ENCODE data around the gene ZNF282.
"Not testable (repeated sequence)": the region's sequence is repeated elsewhere in the genome, so short reads cannot be mapped to it uniquely, and the experiment has no call there.

Gene ZNF282

GRCh38 chr7:149226840-149227494 lies 31.6 kb downstream of the ZNF282 start:
- H3K27ac Mint-ChIP-seq: no peak overlapping the region
- H3K27me3 Mint-ChIP-seq: no peaks in the 10 kb centered on the region
- peaks cover 5% of the 10 kb centered on the region for H3K36me3 Mint-ChIP-seq
- H3K4me1 Mint-ChIP-seq: peaks cover 3% of the 10 kb centered on the region
- no peaks in the 10 kb centered on the region for H3K9me3 Mint-ChIP-seq
- no peak overlapping the region for H3K4me3 Mint-ChIP-seq

- Mint-ChIP-seq H3K27ac (no peak overlapping the region), H3K36me3 (peaks cover 3% of the 10 kb centered on the region)
These were observed 33.6 kb downstream of the ZNF282 start for GRCh38 chr7:149228831-149229471.

GRCh38 chr7:149229526-149229925 lies 34.2 kb downstream of the ZNF282 start:
- H3K36me3 Mint-ChIP-seq: peaks cover 3% of the 10 kb centered on the region
- H3K27ac Mint-ChIP-seq: peak overlapping the region; percentile 12
- peaks cover 6% of the 10 kb centered on the region for H3K27me3 Mint-ChIP-seq
- no peaks in the 10 kb centered on the region for H3K9me3 Mint-ChIP-seq
- H3K4me1 Mint-ChIP-seq: peaks cover 3% of the 10 kb centered on the region
- H3K4me3 Mint-ChIP-seq: no peak overlapping the region

More at GRCh38 chr7:149228831-149229471, 33.6 kb downstream of the ZNF282 start:
- no peak overlapping the region for H3K4me3 Mint-ChIP-seq
- H3K9me3 Mint-ChIP-seq: no peaks in the 10 kb centered on the region
- peaks cover 3% of the 10 kb centered on the region for H3K4me1 Mint-ChIP-seq
- peaks cover 4% of the 10 kb centered on the region for H3K27me3 Mint-ChIP-seq

GRCh38 chr7:149232362-149232761 lies 37.0 kb downstream of the ZNF282 start:
- peaks cover 3% of the 10 kb centered on the region for H3K4me1 Mint-ChIP-seq
- H3K4me3 Mint-ChIP-seq: no peak overlapping the region
- H3K27me3 Mint-ChIP-seq: peaks cover 6% of the 10 kb centered on the region
- H3K9me3 Mint-ChIP-seq: no peaks in the 10 kb centered on the region
- no peak overlapping the region for H3K27ac Mint-ChIP-seq
- H3K36me3 Mint-ChIP-seq: no peaks in the 10 kb centered on the region

- H3K9me3 Mint-ChIP-seq, H3K27me3 Mint-ChIP-seq, H3K27ac Mint-ChIP-seq, H3K4me1 Mint-ChIP-seq, H3K36me3 Mint-ChIP-seq, H3K4me3 Mint-ChIP-seq: not testable (repeated sequence)
These were observed 38.4 kb downstream of the ZNF282 start for GRCh38 chr7:149233655-149234204.

GRCh38 chr7:149237502-149237901 lies 42.2 kb downstream of the ZNF282 start:
- Mint-ChIP-seq H3K4me3 (no peak overlapping the region), H3K4me1 (peaks cover 29% of the 10 kb centered on the region), H3K36me3 (peaks cover 3% of the 10 kb centered on the region), H3K27me3 (peaks cover 4% of the 10 kb centered on the region), H3K9me3 (no peaks in the 10 kb centered on the region), H3K27ac (no peak overlapping the region)

GRCh38 chr7:149238051-149238450 lies 42.7 kb downstream of the ZNF282 start:
- peak overlapping the region; percentile 79 for H3K4me3 Mint-ChIP-seq
- H3K27ac Mint-ChIP-seq: peak overlapping the region; percentile 73
- no peaks in the 10 kb centered on the region for H3K9me3 Mint-ChIP-seq
- peaks cover 7% of the 10 kb centered on the region for H3K36me3 Mint-ChIP-seq
- H3K4me1 Mint-ChIP-seq: peaks cover 35% of the 10 kb centered on the region
- H3K27me3 Mint-ChIP-seq: peaks cover 3% of the 10 kb centered on the region

- no peaks in the 10 kb centered on the region for H3K9me3 Mint-ChIP-seq
- no peaks in the 10 kb centered on the region for H3K27me3 Mint-ChIP-seq
- H3K4me1 Mint-ChIP-seq: peaks cover 37% of the 10 kb centered on the region
- H3K4me3 Mint-ChIP-seq: peak within 1 kb of the TSS; percentile 92
- H3K36me3 Mint-ChIP-seq: peaks cover 7% of the 10 kb centered on the region
- H3K27ac Mint-ChIP-seq: peak within 1 kb of the TSS; percentile 93
These were observed 44.2 kb downstream of the ZNF282 start, which contains the start of gene ZNF212 for GRCh38 chr7:149239345-149240143. TSS of gene ZNF212 (plus strand) at chr7:149239651. CDS start at chr7:149239779, 128 bp downstream.

GRCh38 chr7:149240637-149241036 lies 45.3 kb downstream of the ZNF282 start:
- Mint-ChIP-seq H3K27me3 (no peaks in the 10 kb centered on the region), H3K9me3 (no peaks in the 10 kb centered on the region), H3K36me3 (peaks cover 7% of the 10 kb centered on the region), H3K27ac (peak overlapping the region; percentile 90), H3K4me1 (peaks cover 47% of the 10 kb centered on the region), H3K4me3 (peak overlapping the region; percentile 92)

GRCh38 chr7:149241696-149242095 lies 46.4 kb downstream of the ZNF282 start:
- Mint-ChIP-seq H3K4me3 (peak overlapping the region; percentile 42), H3K27ac (peak overlapping the region; percentile 41), H3K9me3 (no peaks in the 10 kb centered on the region), H3K27me3 (no peaks in the 10 kb centered on the region), H3K4me1 (peaks cover 53% of the 10 kb centered on the region), H3K36me3 (peaks cover 7% of the 10 kb centered on the region)

- peaks cover 68% of the 10 kb centered on the region for H3K4me1 Mint-ChIP-seq
- H3K4me3 Mint-ChIP-seq: no peak overlapping the region
- no peaks in the 10 kb centered on the region for H3K27me3 Mint-ChIP-seq
- peaks cover 13% of the 10 kb centered on the region for H3K36me3 Mint-ChIP-seq
- H3K27ac Mint-ChIP-seq: peak overlapping the region; percentile 80
- H3K9me3 Mint-ChIP-seq: no peaks in the 10 kb centered on the region
These were observed 49.9 kb downstream of the ZNF282 start for GRCh38 chr7:149245244-149245643.

GRCh38 chr7:149245744-149246143 lies 50.4 kb downstream of the ZNF282 start:
- Mint-ChIP-seq H3K36me3 (peaks cover 11% of the 10 kb centered on the region), H3K4me1 (peaks cover 63% of the 10 kb centered on the region), H3K4me3 (peak overlapping the region; percentile 2), H3K9me3 (no peaks in the 10 kb centered on the region), H3K27ac (peak overlapping the region; percentile 80), H3K27me3 (no peaks in the 10 kb centered on the region)

- peak overlapping the region; percentile 66 for H3K4me3 Mint-ChIP-seq
- H3K36me3 Mint-ChIP-seq: peaks cover 10% of the 10 kb centered on the region
These were observed 53.4 kb downstream of the ZNF282 start for GRCh38 chr7:149248777-149249176.

GRCh38 chr7:149250151-149250550 lies 54.8 kb downstream of the ZNF282 start:
- not testable (repeated sequence) for H3K36me3 Mint-ChIP-seq, H3K4me3 Mint-ChIP-seq, H3K27ac Mint-ChIP-seq, H3K27me3 Mint-ChIP-seq, H3K9me3 Mint-ChIP-seq
- H3K4me1 Mint-ChIP-seq: peaks cover 38% of the 10 kb centered on the region

More at GRCh38 chr7:149248777-149249176, 53.4 kb downstream of the ZNF282 start:
- H3K27me3 Mint-ChIP-seq: no peaks in the 10 kb centered on the region
- H3K9me3 Mint-ChIP-seq: no peaks in the 10 kb centered on the region
- H3K4me1 Mint-ChIP-seq: peaks cover 46% of the 10 kb centered on the region
- H3K27ac Mint-ChIP-seq: peak overlapping the region; percentile 99

GRCh38 chr7:149251518-149251917 lies 56.2 kb downstream of the ZNF282 start:
- peaks cover 27% of the 10 kb centered on the region for H3K4me1 Mint-ChIP-seq
- H3K9me3 Mint-ChIP-seq, H3K27ac Mint-ChIP-seq, H3K36me3 Mint-ChIP-seq, H3K4me3 Mint-ChIP-seq, H3K27me3 Mint-ChIP-seq: not testable (repeated sequence)
